GM19328 (cell line): ENCODE results near the gene UNK.
"Not testable (repeated sequence)": the region's sequence is repeated elsewhere in the genome, so short reads cannot be mapped to it uniquely, and the experiment has no call there.

Experiments
- ATAC-seq: cut with Tn5 transposase; IDR thresholded peaks from one replicate; pipeline ENCODE4 v1.9.1; 2021; ENCODE audit warnings: mild to moderate bottlenecking, moderate library complexity; ENCODE audit not compliant: unreplicated experiment

UNK gene

DNA sequence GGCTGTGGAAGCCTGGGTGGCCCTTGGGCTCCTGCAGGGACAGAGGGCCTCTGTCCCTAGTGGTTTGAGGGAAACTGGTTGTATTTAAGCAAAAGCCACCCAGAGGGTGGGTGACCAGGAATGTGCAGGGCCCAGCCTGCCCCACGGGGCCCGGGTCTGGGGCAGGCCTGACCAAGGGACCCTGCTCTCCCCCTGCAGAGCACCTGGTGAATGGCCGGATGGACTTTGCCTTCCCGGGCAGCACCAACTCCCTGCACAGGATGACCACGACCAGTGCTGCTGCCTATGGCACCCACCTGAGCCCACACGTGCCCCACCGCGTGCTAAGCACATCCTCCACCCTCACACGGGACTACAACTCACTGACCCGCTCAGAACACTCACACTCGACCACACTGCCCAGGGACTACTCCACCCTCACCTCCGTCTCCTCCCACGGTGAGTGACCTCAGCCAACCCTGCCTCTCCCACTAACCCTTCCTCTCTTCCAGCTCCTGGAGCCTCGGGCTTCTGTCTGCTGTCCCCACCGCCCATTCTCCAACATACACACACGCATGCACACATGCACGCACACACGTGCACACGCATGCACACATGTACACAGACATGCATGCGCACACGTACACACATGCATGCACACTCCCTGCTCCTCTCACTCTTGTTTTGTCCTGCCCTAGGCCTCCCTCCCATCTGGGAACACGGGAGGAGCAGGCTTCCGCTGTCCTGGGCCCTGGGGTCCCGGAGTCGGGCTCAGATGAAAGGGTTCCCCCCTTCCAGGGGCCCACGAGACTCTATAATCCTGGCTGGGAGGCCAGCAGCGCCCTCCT is 30.0 kb upstream of the UNK start:
- ATAC-seq, result no peak

DNA sequence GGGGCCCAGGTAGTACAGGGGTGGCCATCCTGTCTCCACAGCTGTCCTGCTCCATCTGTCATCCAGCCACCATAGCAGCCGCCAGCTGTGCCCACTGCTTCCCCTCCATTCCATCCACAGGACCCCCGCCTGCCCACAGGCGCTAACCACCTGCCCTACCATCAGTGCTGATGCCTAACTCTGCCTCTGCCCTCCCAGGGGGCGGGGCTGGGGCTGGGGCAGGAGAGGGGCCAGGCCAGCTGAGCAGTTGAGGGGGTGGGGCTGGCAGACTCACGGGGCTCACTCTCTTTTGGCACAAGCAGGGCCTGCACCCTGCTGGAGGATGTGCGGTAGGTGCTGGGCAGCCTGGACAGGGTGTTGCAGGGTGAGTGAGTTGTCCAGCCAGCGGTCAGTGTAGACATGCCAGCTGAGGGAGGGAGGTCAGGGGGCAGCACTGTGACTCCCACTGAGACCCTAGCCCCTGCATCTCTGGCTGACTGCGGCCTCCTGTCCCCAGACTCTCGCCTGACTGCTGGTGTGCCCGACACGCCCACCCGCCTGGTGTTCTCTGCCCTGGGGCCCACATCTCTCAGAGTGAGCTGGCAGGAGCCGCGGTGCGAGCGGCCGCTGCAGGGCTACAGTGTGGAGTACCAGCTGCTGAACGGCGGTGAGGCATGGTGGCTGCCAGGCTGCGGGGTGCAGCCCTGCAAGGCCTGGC is 29.3 kb upstream of the UNK start:
- ATAC-seq, result no peak

DNA sequence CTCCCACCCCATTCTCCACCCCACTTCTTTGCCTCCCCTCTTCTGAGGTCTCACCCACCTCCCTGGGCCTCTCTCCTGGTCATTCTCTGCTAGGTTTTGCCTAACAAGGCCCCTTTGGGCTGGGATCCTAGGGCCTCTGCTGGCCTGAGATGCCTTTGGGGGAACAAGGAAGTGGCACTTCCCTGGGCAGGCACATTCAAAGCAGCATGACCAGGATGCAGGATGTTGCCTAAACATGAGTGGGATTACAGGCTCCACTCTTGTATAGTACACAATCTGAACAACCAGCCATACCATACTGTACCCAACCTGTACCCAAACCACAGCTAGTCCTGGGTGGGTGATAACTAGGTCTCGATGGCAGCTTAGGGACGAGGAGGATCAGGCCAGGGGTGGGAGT is 28.6 kb upstream of the UNK start:
- no peak for ATAC-seq

DNA sequence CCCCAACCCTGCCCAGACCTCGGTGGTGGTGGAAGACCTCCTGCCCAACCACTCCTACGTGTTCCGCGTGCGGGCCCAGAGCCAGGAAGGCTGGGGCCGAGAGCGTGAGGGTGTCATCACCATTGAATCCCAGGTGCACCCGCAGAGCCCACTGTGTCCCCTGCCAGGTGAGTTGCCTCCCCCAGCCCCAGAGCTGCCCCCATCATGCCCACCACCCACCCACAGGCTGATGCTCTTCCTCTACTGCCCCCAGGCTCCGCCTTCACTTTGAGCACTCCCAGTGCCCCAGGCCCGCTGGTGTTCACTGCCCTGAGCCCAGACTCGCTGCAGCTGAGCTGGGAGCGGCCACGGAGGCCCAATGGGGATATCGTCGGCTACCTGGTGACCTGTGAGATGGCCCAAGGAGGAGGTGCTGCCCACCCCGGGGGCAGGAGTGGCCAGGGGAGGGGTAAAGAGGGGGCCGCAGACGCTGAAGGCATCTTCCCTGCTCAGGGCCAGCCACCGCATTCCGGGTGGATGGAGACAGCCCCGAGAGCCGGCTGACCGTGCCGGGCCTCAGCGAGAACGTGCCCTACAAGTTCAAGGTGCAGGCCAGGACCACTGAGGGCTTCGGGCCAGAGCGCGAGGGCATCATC is 28.0 kb upstream of the UNK start:
- no peak for ATAC-seq

GRCh38 chr17:75757086-75757681 is 27.4 kb upstream of the UNK start:
- ATAC-seq, result no peak

- ATAC-seq, result no peak
Observed at GRCh38 chr17:75758131-75758905, 26.3 kb upstream of the UNK start.

DNA sequence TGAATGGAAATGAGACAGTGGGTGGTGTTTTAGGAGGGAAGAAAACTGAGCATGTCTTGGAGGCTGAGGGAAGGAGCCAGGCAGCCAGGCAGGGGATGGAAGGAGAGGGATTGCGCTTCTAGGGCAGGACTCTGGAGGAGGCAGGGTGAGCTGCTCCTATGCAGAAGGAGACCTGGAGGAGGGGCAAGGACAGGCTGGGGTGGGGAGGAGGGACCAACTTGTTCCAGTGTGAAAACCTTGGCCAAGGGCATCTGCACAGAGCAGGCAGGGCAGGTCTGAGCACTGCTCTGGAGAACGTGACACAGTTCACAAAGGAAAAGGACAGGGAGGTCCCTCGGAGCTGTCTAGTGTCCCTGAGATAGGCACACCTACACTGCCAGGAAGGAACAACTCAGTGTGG is 25.1 kb upstream of the UNK start:
- ATAC-seq, result no peak

DNA sequence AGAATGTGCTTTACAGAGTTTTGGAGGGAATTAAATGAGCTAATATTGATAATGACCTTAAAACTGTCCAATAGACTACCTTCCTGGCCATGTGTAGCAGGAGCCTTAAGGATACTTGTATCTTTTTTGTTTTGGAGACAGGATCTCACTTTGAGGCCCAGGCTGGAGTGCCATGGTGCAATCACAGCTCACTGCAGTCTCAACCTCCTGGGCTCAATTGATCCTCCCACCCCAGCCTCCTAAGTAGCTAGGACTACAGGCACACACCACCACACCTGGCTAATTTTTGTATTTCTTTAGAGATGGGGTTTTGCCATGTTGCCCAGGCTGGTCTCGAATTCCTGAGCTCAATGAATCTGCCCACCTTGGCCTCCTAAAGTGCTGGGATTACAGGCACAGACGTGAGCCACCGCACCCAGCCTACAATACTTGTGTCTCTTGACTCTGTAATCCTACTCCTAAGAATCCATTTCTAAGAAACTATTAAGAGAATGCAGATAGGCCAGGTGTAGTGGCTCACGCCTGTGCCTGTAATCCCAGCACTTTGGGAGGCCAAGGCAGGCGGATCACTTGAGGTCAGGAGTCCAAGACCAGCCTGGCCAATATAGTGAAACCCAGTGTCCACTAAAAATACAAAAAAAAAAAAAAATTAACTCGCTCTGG is 24.5 kb upstream of the UNK start:
- ATAC-seq, result not testable (repeated sequence)

DNA sequence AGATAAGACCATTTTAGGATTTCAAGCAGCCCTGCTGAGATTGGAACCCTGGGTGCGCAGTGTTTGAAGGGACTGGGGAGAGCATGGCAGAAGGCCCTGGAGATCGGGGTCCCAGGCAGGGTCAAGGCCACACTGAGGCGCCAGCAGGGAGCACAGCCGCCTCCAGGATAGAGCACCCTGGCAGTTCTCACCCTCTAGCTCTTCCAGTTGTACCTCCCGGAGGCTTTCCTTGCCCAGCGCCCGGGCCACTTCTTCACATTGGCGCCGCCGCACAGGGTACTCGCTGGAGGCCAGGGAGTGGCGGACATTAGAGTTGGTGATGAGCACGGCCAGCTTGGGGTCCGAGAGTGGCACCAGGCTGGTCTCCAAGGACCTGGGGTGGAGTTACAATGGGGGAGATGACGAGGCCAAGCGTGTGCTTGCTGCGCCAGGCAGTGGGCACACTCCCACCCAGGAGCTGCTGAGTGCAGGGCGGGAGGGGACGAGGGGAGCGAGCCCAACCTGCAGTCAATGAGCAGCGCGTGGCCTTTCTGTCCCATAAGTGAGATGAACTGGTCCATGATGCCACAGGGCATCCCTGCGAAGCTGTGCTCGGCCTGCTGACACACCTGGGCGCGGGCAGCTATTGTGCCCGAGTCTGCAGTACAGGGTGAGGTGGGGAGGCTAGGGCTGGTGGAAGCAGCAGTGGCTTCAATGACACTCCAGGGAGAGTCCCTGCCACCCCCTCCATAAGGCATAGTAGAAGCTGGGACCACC is 21.9 kb upstream of the UNK start:
- ATAC-seq, result no peak

DNA sequence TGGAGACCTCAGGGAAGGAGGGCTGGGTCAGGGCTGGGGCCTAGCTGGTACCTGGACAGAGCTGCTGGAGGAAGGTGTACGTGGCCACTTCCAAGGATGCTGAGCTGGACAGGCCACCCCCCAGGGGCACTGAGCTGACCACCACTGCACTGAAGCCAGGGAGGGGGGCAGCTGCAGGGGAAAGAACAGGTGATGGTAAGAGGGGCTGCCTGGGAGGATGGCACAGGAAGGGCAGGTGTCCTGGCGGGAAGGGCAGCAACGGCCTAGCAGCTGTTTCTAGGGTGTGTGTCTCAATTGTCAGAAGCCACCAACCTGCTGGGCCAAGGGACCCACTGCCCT is 21.4 kb upstream of the UNK start:
- ATAC-seq, result no peak

GRCh38 chr17:75763613-75764416 is 20.8 kb upstream of the UNK start:
- no peak for ATAC-seq

GRCh38 chr17:75764417-75764710 is 20.2 kb upstream of the UNK start:
- ATAC-seq, result no peak

- peak; percentile 63 for ATAC-seq
Observed at GRCh38 chr17:75764711-75765421, 19.7 kb upstream of the UNK start, which contains the start of gene GALK1. Gene GALK1, minus strand, starts transcription at chr17:75765192. Its CDS starts 56 bp downstream, at chr17:75765136.

DNA sequence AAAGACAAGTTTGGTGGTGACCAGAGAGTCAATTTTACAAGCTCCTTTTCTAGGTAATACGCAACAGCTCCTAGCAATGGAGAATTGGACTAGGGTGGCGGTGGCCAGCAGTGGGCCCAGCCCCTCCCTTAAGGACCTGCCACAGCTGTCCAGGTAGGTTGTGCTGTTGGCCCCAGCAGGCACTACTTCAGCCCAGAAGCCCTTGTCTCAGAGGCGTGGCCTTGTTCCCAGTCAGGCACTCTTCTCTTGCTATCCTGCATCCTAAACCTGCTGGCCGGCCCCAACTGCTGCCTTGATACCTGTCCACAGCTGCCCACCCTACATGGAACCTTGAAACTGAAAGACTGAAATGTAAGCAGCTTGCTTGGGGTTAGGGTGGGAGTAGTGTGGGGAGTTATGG is 18.6 kb upstream of the UNK start:
- ATAC-seq, result no peak

- no peak for ATAC-seq
Observed at GRCh38 chr17:75767881-75768280, 16.7 kb upstream of the UNK start.

DNA sequence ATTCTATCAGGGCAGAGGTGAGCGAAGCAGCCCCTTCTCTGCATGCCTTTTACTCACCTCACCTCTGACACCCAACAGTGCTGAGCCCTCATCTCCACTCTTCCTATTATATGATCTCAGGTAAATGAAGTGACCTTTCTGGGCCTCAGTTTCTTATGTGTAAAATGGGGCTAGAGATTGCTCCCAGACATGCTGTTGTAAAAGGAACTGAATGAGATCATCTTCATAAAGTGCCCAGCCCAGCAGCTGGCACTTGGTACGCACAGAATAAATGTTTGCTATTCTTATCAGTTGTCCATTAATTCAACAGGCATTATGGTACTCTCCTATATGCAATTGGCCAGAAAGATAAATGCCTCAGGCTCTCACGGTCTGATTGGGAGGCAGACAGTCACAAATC is 15.1 kb upstream of the UNK start:
- ATAC-seq, result no peak

- ATAC-seq, result no peak
Observed at GRCh38 chr17:75771334-75772281, 13.0 kb upstream of the UNK start.
